ENCODE measurements around the gene OR56A5.
A peak's percentile ranks its signal among the peaks of the same experiment; 100 is the strongest.

The OR56A5 gene

GRCh38 chr11:5994791-5995190 lies 26.5 kb upstream of the OR56A5 start:
- H3K4me3 ChIP-seq (ENCODE audit: low read length), result no peak overlapping the region
- H3K79me1 ChIP-seq (ENCODE audit: low read length), result no peaks in the 10 kb centered on the region
- H3K4ac ChIP-seq (ENCODE audit: low read depth, low read length), result no peak overlapping the region
- no peaks in the 10 kb centered on the region for H3K27me3 ChIP-seq (ENCODE audit: insufficient read depth, low read length, poor library complexity)
- no peak overlapping the region for H3K4me2 ChIP-seq (ENCODE audit: low read length)
- no peak overlapping the region for H4K8ac ChIP-seq (ENCODE audit: low read depth, low read length)
- H3K27ac ChIP-seq (ENCODE audit: low read depth, low read length), result no peak overlapping the region
- H2AK5ac ChIP-seq (ENCODE audit: low read length), result no peak overlapping the region
- no peaks in the 10 kb centered on the region for H3K4me1 ChIP-seq (ENCODE audit: control insufficient read depth, low read depth, low read length)
- H2BK5ac ChIP-seq (ENCODE audit: low read length), result no peak overlapping the region
- no peak overlapping the region for H2BK15ac ChIP-seq (replicated peaks; ENCODE audit: low read depth)
- no peak overlapping the region for H2BK120ac ChIP-seq (ENCODE audit: low read depth, low read length)
- no peak overlapping the region for H3K23ac ChIP-seq (ENCODE audit: low read length)
- H3K18ac ChIP-seq (ENCODE audit: low read length), result no peak overlapping the region
- H4K5ac ChIP-seq (ENCODE audit: low read length), result no peak overlapping the region
- no peak for DNase-seq
- H3K9ac ChIP-seq (ENCODE audit: low read length), result no peak overlapping the region
- H3K79me2 ChIP-seq (ENCODE audit: control insufficient read depth, insufficient read depth, low read length), result no peaks in the 10 kb centered on the region
- no peak overlapping the region for H3K56ac ChIP-seq (ENCODE audit: low read length)
- H3K36me3 ChIP-seq (ENCODE audit: control insufficient read depth, insufficient read depth, low read length), result no peaks in the 10 kb centered on the region
- no CpG with 5 or more reads among the region's 14 CpGs for WGBS (ENCODE audit: extremely low coverage, insufficient coverage, low lambda C conversion rate)

- no peak overlapping the region for H3K4ac ChIP-seq (ENCODE audit: low read depth, low read length)
- WGBS (ENCODE audit: extremely low coverage, insufficient coverage, low lambda C conversion rate), result no CpG with 5 or more reads among the region's 3 CpGs
- DNase-seq, result peak; percentile 65
Measured at GRCh38 chr11:5992604-5993251, 24.4 kb upstream of the OR56A5 start.

GRCh38 chr11:5992150-5992549 lies 23.9 kb upstream of the OR56A5 start:
- WGBS (ENCODE audit: extremely low coverage, insufficient coverage, low lambda C conversion rate), result no CpG with 5 or more reads among the region's 3 CpGs
- Histone ChIP-seq H2BK5ac (ENCODE audit: low read length) (no peak overlapping the region), H3K56ac (ENCODE audit: low read length) (no peak overlapping the region), H3K9ac (ENCODE audit: low read length) (no peak overlapping the region), H3K4me3 (ENCODE audit: low read length) (no peak overlapping the region), H2BK15ac (replicated peaks; ENCODE audit: low read depth) (no peak overlapping the region), H3K79me1 (ENCODE audit: low read length) (no peaks in the 10 kb centered on the region), H3K23ac (ENCODE audit: low read length) (no peak overlapping the region), H4K5ac (ENCODE audit: low read length) (no peak overlapping the region), H3K18ac (ENCODE audit: low read length) (no peak overlapping the region), H3K27me3 (ENCODE audit: insufficient read depth, low read length, poor library complexity) (no peaks in the 10 kb centered on the region), H3K4ac (ENCODE audit: low read depth, low read length) (no peak overlapping the region), H3K4me1 (ENCODE audit: control insufficient read depth, low read depth, low read length) (no peaks in the 10 kb centered on the region), H3K27ac (ENCODE audit: low read depth, low read length) (no peak overlapping the region), H3K36me3 (ENCODE audit: control insufficient read depth, insufficient read depth, low read length) (no peaks in the 10 kb centered on the region), H2BK120ac (ENCODE audit: low read depth, low read length) (no peak overlapping the region), H2AK5ac (ENCODE audit: low read length) (no peak overlapping the region), H3K4me2 (ENCODE audit: low read length) (no peak overlapping the region), H3K79me2 (ENCODE audit: control insufficient read depth, insufficient read depth, low read length) (no peaks in the 10 kb centered on the region), H4K8ac (ENCODE audit: low read depth, low read length) (no peak overlapping the region)
- DNase-seq, result no peak

More at GRCh38 chr11:5992604-5993251, 24.4 kb upstream of the OR56A5 start:
- Histone ChIP-seq H4K5ac (ENCODE audit: low read length) (no peak overlapping the region), H2BK5ac (ENCODE audit: low read length) (no peak overlapping the region), H3K18ac (ENCODE audit: low read length) (no peak overlapping the region), H3K4me1 (ENCODE audit: control insufficient read depth, low read depth, low read length) (no peaks in the 10 kb centered on the region), H3K9ac (ENCODE audit: low read length) (no peak overlapping the region), H3K36me3 (ENCODE audit: control insufficient read depth, insufficient read depth, low read length) (no peaks in the 10 kb centered on the region), H2BK120ac (ENCODE audit: low read depth, low read length) (no peak overlapping the region), H3K27ac (ENCODE audit: low read depth, low read length) (no peak overlapping the region), H3K79me1 (ENCODE audit: low read length) (no peaks in the 10 kb centered on the region), H3K4me3 (ENCODE audit: low read length) (no peak overlapping the region), H3K79me2 (ENCODE audit: control insufficient read depth, insufficient read depth, low read length) (no peaks in the 10 kb centered on the region), H3K56ac (ENCODE audit: low read length) (no peak overlapping the region), H2BK15ac (replicated peaks; ENCODE audit: low read depth) (no peak overlapping the region), H3K27me3 (ENCODE audit: insufficient read depth, low read length, poor library complexity) (no peaks in the 10 kb centered on the region), H3K4me2 (ENCODE audit: low read length) (no peak overlapping the region), H4K8ac (ENCODE audit: low read depth, low read length) (no peak overlapping the region), H2AK5ac (ENCODE audit: low read length) (no peak overlapping the region), H3K23ac (ENCODE audit: low read length) (no peak overlapping the region)

- Histone ChIP-seq H3K79me1 (ENCODE audit: low read length) (no peaks in the 10 kb centered on the region), H2BK15ac (replicated peaks; ENCODE audit: low read depth) (no peak overlapping the region), H3K23ac (ENCODE audit: low read length) (no peak overlapping the region), H2BK120ac (ENCODE audit: low read depth, low read length) (no peak overlapping the region), H3K56ac (ENCODE audit: low read length) (no peak overlapping the region), H3K79me2 (ENCODE audit: control insufficient read depth, insufficient read depth, low read length) (no peaks in the 10 kb centered on the region), H3K9ac (ENCODE audit: low read length) (no peak overlapping the region), H3K18ac (ENCODE audit: low read length) (no peak overlapping the region), H3K4me2 (ENCODE audit: low read length) (no peak overlapping the region), H2BK5ac (ENCODE audit: low read length) (no peak overlapping the region), H3K4me1 (ENCODE audit: control insufficient read depth, low read depth, low read length) (no peaks in the 10 kb centered on the region), H3K27ac (ENCODE audit: low read depth, low read length) (no peak overlapping the region), H3K36me3 (ENCODE audit: control insufficient read depth, insufficient read depth, low read length) (no peaks in the 10 kb centered on the region), H4K8ac (ENCODE audit: low read depth, low read length) (no peak overlapping the region), H3K27me3 (ENCODE audit: insufficient read depth, low read length, poor library complexity) (no peaks in the 10 kb centered on the region), H2AK5ac (ENCODE audit: low read length) (no peak overlapping the region), H3K4me3 (ENCODE audit: low read length) (no peak overlapping the region), H3K4ac (ENCODE audit: low read depth, low read length) (no peak overlapping the region), H4K5ac (ENCODE audit: low read length) (no peak overlapping the region)
- DNase-seq, result no peak
- WGBS (ENCODE audit: extremely low coverage, insufficient coverage, low lambda C conversion rate), result no CpG with 5 or more reads among the region's 4 CpGs
Measured at GRCh38 chr11:5989203-5989602, 20.9 kb upstream of the OR56A5 start.

GRCh38 chr11:5986885-5987284 lies 18.6 kb upstream of the OR56A5 start, which contains the start of gene OR52L1:
Gene OR52L1, minus strand, starts transcription at chr11:5986985. Its CDS starts 55 bp downstream, at chr11:5986930.
- H4K5ac ChIP-seq (ENCODE audit: low read length), result no peak within 1 kb of the TSS
- WGBS (ENCODE audit: extremely low coverage, insufficient coverage, low lambda C conversion rate), result no CpG with 5 or more reads among the region's 1 CpG
- no peak for DNase-seq
- H3K23ac ChIP-seq (ENCODE audit: low read length), result no peak within 1 kb of the TSS
- no peak within 1 kb of the TSS for H3K4ac ChIP-seq (ENCODE audit: low read depth, low read length)
- no peak within 1 kb of the TSS for H3K4me2 ChIP-seq (ENCODE audit: low read length)
- no peaks in the 10 kb centered on the region for H3K79me2 ChIP-seq (ENCODE audit: control insufficient read depth, insufficient read depth, low read length)
- H3K79me1 ChIP-seq (ENCODE audit: low read length), result no peaks in the 10 kb centered on the region
- no peak within 1 kb of the TSS for H2BK5ac ChIP-seq (ENCODE audit: low read length)
- no peak within 1 kb of the TSS for H3K9ac ChIP-seq (ENCODE audit: low read length)
- H3K4me3 ChIP-seq (ENCODE audit: low read length), result no peak within 1 kb of the TSS
- H2BK15ac ChIP-seq (replicated peaks; ENCODE audit: low read depth), result no peak within 1 kb of the TSS
- no peak within 1 kb of the TSS for H2BK120ac ChIP-seq (ENCODE audit: low read depth, low read length)
- H3K56ac ChIP-seq (ENCODE audit: low read length), result no peak within 1 kb of the TSS
- H3K36me3 ChIP-seq (ENCODE audit: control insufficient read depth, insufficient read depth, low read length), result no peaks in the 10 kb centered on the region
- no peaks in the 10 kb centered on the region for H3K27me3 ChIP-seq (ENCODE audit: insufficient read depth, low read length, poor library complexity)
- no peaks in the 10 kb centered on the region for H3K4me1 ChIP-seq (ENCODE audit: control insufficient read depth, low read depth, low read length)
- no peak within 1 kb of the TSS for H3K18ac ChIP-seq (ENCODE audit: low read length)
- H4K8ac ChIP-seq (ENCODE audit: low read depth, low read length), result no peak within 1 kb of the TSS
- H3K27ac ChIP-seq (ENCODE audit: low read depth, low read length), result no peak within 1 kb of the TSS
- H2AK5ac ChIP-seq (ENCODE audit: low read length), result no peak within 1 kb of the TSS

GRCh38 chr11:5983443-5983842 lies 15.1 kb upstream of the OR56A5 start:
- Histone ChIP-seq H3K4ac (ENCODE audit: low read depth, low read length) (no peak overlapping the region), H3K56ac (ENCODE audit: low read length) (no peak overlapping the region), H3K18ac (ENCODE audit: low read length) (no peak overlapping the region), H3K4me3 (ENCODE audit: low read length) (no peak overlapping the region), H3K27ac (ENCODE audit: low read depth, low read length) (no peak overlapping the region), H2BK15ac (replicated peaks; ENCODE audit: low read depth) (no peak overlapping the region), H3K9ac (ENCODE audit: low read length) (no peak overlapping the region), H3K27me3 (ENCODE audit: insufficient read depth, low read length, poor library complexity) (no peaks in the 10 kb centered on the region), H3K4me1 (ENCODE audit: control insufficient read depth, low read depth, low read length) (no peaks in the 10 kb centered on the region), H3K36me3 (ENCODE audit: control insufficient read depth, insufficient read depth, low read length) (no peaks in the 10 kb centered on the region), H3K79me1 (ENCODE audit: low read length) (no peaks in the 10 kb centered on the region), H2AK5ac (ENCODE audit: low read length) (no peak overlapping the region), H4K5ac (ENCODE audit: low read length) (no peak overlapping the region), H3K79me2 (ENCODE audit: control insufficient read depth, insufficient read depth, low read length) (no peaks in the 10 kb centered on the region), H2BK5ac (ENCODE audit: low read length) (no peak overlapping the region), H3K23ac (ENCODE audit: low read length) (no peak overlapping the region), H2BK120ac (ENCODE audit: low read depth, low read length) (no peak overlapping the region), H4K8ac (ENCODE audit: low read depth, low read length) (no peak overlapping the region), H3K4me2 (ENCODE audit: low read length) (no peak overlapping the region)
- DNase-seq, result peak; percentile 6
- WGBS (ENCODE audit: extremely low coverage, insufficient coverage, low lambda C conversion rate), result no CpG with 5 or more reads among the region's 1 CpG
